Smooth muscle cell of trachea (primary cell): Measurements from ENCODE around the gene RASD2. TPM values are rescaled to one million over a fixed set of nuclear protein-coding genes. Genes with fewer than 3 reads are reported as not detected.

Experiments used
- total RNA-seq: library from RNA; depleted of rRNA; stranded (reverse); fragments of >200 nt; gene quantifications from 2 replicates; pipeline ENCODE4 v1.2.1, GENCODE V29; 2014

The RASD2 gene
- under 0.01 and 0.17 TPM in 2 replicates for total RNA-seq

GRCh38 chr22:35540595-35541253 lies at the start of gene RASD2:
Gene RASD2 (plus strand): TSS chr22:35540831. CDS start chr22:35546810, 5,979 bp downstream.

Other genes starting within 250 kb of the RASD2 start
- gene TOM1, start 240.9 kb upstream of the RASD2 start, total RNA-seq, result 26.2 and 62.9 TPM in 2 replicates
- 217 and 768 TPM in 2 replicates for gene HMOX1, start 159.7 kb upstream of the RASD2 start, total RNA-seq
- 18.9 and 65.7 TPM in 2 replicates for gene MCM5, start 140.7 kb upstream of the RASD2 start, total RNA-seq
- not detected in 2 replicates for gene MB, start 76.5 kb downstream of the RASD2 start, total RNA-seq
- 25.6 and 29.6 TPM in 2 replicates for gene APOL6, start 107.6 kb downstream of the RASD2 start, total RNA-seq
- gene APOL5, start 177.0 kb downstream of the RASD2 start, total RNA-seq, result 0.17 TPM in 1 of 2 replicates, not detected in the other